ENCODE measurements around the gene MAPKAPK5. TPM values are rescaled to one million over a fixed set of nuclear protein-coding genes. Genes with fewer than 3 reads are reported as not detected.

Gene MAPKAPK5
- polyA plus RNA-seq, 3 donors: 25.3 to 58.2 (median 28.2) TPM

DNA sequence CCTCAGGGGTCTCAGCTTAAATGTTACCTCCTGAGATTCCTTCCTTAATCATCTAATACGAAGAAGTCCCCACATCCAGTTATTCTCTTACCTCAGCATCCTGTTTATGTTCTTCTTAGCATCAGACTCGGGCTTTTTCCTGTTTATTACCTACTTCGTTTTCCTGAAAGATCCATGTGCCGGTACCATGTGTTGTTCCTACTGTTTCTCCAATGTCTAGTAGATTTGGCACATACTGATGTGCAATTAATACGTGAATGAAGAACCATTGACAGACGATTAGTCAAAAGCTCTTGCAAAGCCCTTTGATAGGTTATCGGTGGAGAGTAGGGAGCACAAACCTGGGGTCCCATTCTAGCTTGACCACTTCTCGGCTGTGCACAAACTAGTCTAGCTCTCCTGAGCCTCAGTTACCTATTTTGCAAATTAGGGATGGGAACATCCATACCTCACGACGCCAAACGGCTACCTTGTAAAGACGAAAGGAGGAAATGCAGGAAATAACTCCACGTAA, 735 bp upstream of the MAPKAPK5 start:
- H3K9me3 ChIP-seq (replicated peaks in 1 of 2; ENCODE audit: control insufficient read depth in 1 of 2, insufficient read depth in 1 of 2, low read length in 2 of 2): no peaks in the 10 kb centered on the region
- peak overlapping the region; percentile 78 to 97 (median 90) for H3K4me3 ChIP-seq (replicated peaks in 1 of 3; ENCODE audit: low read depth in 2 of 3, low read length in 3 of 3)
- Mint-ChIP-seq H3K4me3 (peak overlapping the region; percentile 93 to 96), H3K4me1 (peaks cover 42% of the 10 kb centered on the region), H3K36me3 (peaks cover 30 to 51% of the 10 kb centered on the region in 2 donors), H3K27me3 (ENCODE audit: low read depth in 3 of 3) (no peaks in the 10 kb centered on the region), H3K9me3 (no peaks in the 10 kb centered on the region), H3K27ac (peak overlapping the region; percentile 94 to 97 (median 96))
- TF ChIP-seq, protein P1, sequence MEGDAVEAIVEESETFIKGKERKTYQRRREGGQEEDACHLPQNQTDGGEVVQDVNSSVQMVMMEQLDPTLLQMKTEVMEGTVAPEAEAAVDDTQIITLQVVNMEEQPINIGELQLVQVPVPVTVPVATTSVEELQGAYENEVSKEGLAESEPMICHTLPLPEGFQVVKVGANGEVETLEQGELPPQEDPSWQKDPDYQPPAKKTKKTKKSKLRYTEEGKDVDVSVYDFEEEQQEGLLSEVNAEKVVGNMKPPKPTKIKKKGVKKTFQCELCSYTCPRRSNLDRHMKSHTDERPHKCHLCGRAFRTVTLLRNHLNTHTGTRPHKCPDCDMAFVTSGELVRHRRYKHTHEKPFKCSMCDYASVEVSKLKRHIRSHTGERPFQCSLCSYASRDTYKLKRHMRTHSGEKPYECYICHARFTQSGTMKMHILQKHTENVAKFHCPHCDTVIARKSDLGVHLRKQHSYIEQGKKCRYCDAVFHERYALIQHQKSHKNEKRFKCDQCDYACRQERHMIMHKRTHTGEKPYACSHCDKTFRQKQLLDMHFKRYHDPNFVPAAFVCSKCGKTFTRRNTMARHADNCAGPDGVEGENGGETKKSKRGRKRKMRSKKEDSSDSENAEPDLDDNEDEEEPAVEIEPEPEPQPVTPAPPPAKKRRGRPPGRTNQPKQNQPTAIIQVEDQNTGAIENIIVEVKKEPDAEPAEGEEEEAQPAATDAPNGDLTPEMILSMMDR (IDR thresholded peaks at IDR 0.05): no peak
- H3K4me1 ChIP-seq (ENCODE audit: control insufficient read depth in 1 of 2, insufficient read depth in 2 of 2, low read length in 2 of 2): peaks cover 22 to 33% of the 10 kb centered on the region in 2 donors
- peak overlapping the region; percentile 98 for H3K9ac ChIP-seq (ENCODE audit: insufficient read depth, low read length, poor library complexity, severe bottlenecking)
- 0% methylated on average over 6 of the region's 13 CpGs for WGBS (ENCODE audit: insufficient coverage)
- peaks cover 13% of the 10 kb centered on the region for H4K20me1 ChIP-seq (ENCODE audit: insufficient read depth, low read length)
- H3K4me2 ChIP-seq (replicated peaks; ENCODE audit: extremely low read depth, low read length, poor library complexity, severe bottlenecking): peak overlapping the region; percentile 90
- no peaks in the 10 kb centered on the region for H3K27me3 ChIP-seq (ENCODE audit: control insufficient read depth in 2 of 2, insufficient read depth in 2 of 2, low read length in 2 of 2)
- DNase-seq: no peak
- intact Hi-C loops (cut with micrococcal nuclease): loop anchor here in 1 of 2 donors (5.0 kb wide), 3 partner anchors 64 to 566 kb away; partner anchors contain the start of genes ERP29, RPL6 and TMEM116
- peak overlapping the region; percentile 81 for H2AFZ ChIP-seq (ENCODE audit: insufficient read depth, low read depth, low read length, poor library complexity, severe bottlenecking)
- H3K79me2 ChIP-seq (ENCODE audit: insufficient read depth, low read length): peaks cover 65% of the 10 kb centered on the region
- peak overlapping the region; percentile 51 to 97 for H3K27ac ChIP-seq (ENCODE audit: low read depth in 1 of 2, low read length in 2 of 2)
- peaks cover 13 to 19% of the 10 kb centered on the region in 2 donors for H3K36me3 ChIP-seq (replicated peaks in 1 of 2; ENCODE audit: control insufficient read depth in 1 of 2, insufficient read depth in 2 of 2, low read length in 2 of 2)

DNA sequence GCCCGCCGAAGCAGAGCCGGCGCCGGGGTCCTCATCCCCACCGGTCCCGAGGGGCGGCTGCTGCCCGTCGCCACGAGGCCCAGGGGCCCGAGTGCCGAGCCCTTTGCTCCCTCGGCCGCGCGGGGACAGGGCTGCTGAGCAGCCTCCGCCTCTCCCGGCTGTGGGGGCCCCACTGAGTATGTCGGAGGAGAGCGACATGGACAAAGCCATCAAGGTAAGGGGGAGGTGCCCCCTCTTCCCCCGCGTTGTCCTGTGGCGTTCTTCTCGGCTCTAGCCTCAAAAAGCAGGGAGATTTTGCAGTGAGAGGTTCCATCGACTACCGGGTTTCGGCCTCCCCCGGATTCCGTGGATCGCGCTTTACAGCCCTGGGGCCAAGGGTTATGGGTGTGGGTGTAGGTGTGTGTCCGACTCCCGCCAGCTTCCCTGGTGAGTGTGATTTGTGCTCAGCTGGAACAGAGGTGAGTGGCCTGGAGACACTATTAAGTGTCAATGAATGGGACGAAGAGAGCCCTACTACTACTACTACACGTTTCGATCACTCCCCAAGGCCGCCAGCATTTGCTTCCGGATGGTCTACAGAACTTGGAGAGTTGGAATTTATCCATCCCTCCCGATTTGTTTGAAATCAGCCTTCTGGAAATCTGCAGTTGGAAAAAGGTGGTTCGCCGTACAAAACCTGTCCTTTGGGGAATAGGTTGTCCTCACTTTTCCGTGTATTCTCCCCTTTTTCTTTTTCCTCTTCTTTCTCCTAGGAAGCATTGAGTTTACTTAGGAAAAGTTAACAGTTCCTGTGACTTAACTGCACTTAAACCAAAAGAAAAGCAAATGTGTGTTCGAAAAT, 748 bp downstream of the MAPKAPK5 start:
- peak overlapping the region; percentile 90 for H3K4me2 ChIP-seq (replicated peaks; ENCODE audit: extremely low read depth, low read length, poor library complexity, severe bottlenecking)
- H3K4me3 ChIP-seq (replicated peaks in 1 of 3; ENCODE audit: low read depth in 2 of 3, low read length in 3 of 3): peak overlapping the region; percentile 78 to 97 (median 90)
- intact Hi-C loops (cut with micrococcal nuclease): loop anchor here in 1 of 2 donors (5.0 kb wide), 3 partner anchors 65 to 565 kb away; partner anchors contain the start of genes ERP29, RPL6 and TMEM116
- no peaks in the 10 kb centered on the region for H3K27me3 ChIP-seq (ENCODE audit: control insufficient read depth in 2 of 2, insufficient read depth in 2 of 2, low read length in 2 of 2)
- H3K27me3 Mint-ChIP-seq (ENCODE audit: low read depth in 3 of 3): no peaks in the 10 kb centered on the region
- H3K4me1 Mint-ChIP-seq: peaks cover 39% of the 10 kb centered on the region
- H3K4me1 ChIP-seq (ENCODE audit: control insufficient read depth in 1 of 2, insufficient read depth in 2 of 2, low read length in 2 of 2): peaks cover 22 to 33% of the 10 kb centered on the region in 2 donors
- peaks cover 14 to 20% of the 10 kb centered on the region in 2 donors for H3K36me3 ChIP-seq (replicated peaks in 1 of 2; ENCODE audit: control insufficient read depth in 1 of 2, insufficient read depth in 2 of 2, low read length in 2 of 2)
- peak overlapping the region; percentile 80 to 94 (median 89) for H3K27ac Mint-ChIP-seq
- H3K36me3 Mint-ChIP-seq: peaks cover 32 to 59% of the 10 kb centered on the region in 2 donors
- no peaks in the 10 kb centered on the region for H3K9me3 ChIP-seq (replicated peaks in 1 of 2; ENCODE audit: control insufficient read depth in 1 of 2, insufficient read depth in 1 of 2, low read length in 2 of 2)
- H3K27ac ChIP-seq (ENCODE audit: low read depth in 1 of 2, low read length in 2 of 2): peak overlapping the region; percentile 51 to 97
- DNase-seq: no peak
- peak overlapping the region; percentile 89 to 92 for H3K4me3 Mint-ChIP-seq
- peaks cover 79% of the 10 kb centered on the region for H3K79me2 ChIP-seq (ENCODE audit: insufficient read depth, low read length)
- peak overlapping the region; percentile 98 for H3K9ac ChIP-seq (ENCODE audit: insufficient read depth, low read length, poor library complexity, severe bottlenecking)
- WGBS (ENCODE audit: insufficient coverage): 0% methylated on average over 23 of the region's 44 CpGs
- peaks cover 0 to 5% (median 0%) of the 10 kb centered on the region in 7 donors for H3K9me3 Mint-ChIP-seq
- TF ChIP-seq, protein P1 (IDR thresholded peaks at IDR 0.05): no peak
- peak overlapping the region; percentile 81 for H2AFZ ChIP-seq (ENCODE audit: insufficient read depth, low read depth, low read length, poor library complexity, severe bottlenecking)
- H4K20me1 ChIP-seq (ENCODE audit: insufficient read depth, low read length): peaks cover 13% of the 10 kb centered on the region
